ENCODE measurements around the gene CFAP74. TPM values are rescaled to one million over a fixed set of nuclear protein-coding genes. Genes with fewer than 3 reads are reported as not detected.

Gene CFAP74
- total RNA-seq, 1 experiment from 2014 or later = not detected

DNA sequence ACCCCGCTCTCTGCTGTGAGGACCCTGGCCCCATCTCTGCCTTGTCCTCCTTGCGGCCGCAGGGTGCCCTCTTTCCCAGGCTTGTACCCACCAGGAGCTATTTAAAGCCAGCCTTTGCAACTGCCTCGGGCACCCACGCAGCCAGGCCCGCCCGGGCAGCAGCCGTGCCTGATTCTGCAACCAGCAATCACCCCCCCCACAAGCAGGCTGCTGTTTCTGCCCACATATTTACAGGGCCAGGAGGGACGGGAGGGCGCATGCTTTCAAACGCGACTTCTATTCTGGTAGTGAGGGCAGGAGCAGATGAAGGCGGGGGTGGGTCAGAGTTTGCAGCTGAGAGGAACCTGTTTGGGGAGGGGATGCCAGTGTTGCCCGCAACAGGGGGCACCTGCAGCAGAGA is 29.2 kb upstream of the CFAP74 start:
- DNase-seq = no peak
- intact Hi-C loops (cut with micrococcal nuclease; ENCODE audit: unreplicated experiment) = no loop called here
- Mint-ChIP-seq H3K27ac (ENCODE audit: unreplicated experiment) (no peak overlapping the region), H3K36me3 (ENCODE audit: insufficient read depth, unreplicated experiment) (no peaks in the 10 kb centered on the region), H3K4me3 (ENCODE audit: low read depth, unreplicated experiment) (no peak overlapping the region), H3K4me1 (ENCODE audit: low read depth, unreplicated experiment) (no peaks in the 10 kb centered on the region), H3K27me3 (ENCODE audit: unreplicated experiment) (peaks cover 35% of the 10 kb centered on the region), H3K9me3 (ENCODE audit: low read depth, unreplicated experiment) (no peaks in the 10 kb centered on the region)
- TF ChIP-seq, protein P1, sequence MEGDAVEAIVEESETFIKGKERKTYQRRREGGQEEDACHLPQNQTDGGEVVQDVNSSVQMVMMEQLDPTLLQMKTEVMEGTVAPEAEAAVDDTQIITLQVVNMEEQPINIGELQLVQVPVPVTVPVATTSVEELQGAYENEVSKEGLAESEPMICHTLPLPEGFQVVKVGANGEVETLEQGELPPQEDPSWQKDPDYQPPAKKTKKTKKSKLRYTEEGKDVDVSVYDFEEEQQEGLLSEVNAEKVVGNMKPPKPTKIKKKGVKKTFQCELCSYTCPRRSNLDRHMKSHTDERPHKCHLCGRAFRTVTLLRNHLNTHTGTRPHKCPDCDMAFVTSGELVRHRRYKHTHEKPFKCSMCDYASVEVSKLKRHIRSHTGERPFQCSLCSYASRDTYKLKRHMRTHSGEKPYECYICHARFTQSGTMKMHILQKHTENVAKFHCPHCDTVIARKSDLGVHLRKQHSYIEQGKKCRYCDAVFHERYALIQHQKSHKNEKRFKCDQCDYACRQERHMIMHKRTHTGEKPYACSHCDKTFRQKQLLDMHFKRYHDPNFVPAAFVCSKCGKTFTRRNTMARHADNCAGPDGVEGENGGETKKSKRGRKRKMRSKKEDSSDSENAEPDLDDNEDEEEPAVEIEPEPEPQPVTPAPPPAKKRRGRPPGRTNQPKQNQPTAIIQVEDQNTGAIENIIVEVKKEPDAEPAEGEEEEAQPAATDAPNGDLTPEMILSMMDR (IDR thresholded peaks at IDR 0.05; ENCODE audit: unreplicated experiment) = no peak
- BruUV-seq (replicated peaks) = no TSS peak
- CTCF ChIA-PET = interaction anchor here (0.6 kb wide), 2 partner anchors 12 to 759 kb away, joined by 3 read pairs; partner anchors contain the start of gene UBE2J2

DNA sequence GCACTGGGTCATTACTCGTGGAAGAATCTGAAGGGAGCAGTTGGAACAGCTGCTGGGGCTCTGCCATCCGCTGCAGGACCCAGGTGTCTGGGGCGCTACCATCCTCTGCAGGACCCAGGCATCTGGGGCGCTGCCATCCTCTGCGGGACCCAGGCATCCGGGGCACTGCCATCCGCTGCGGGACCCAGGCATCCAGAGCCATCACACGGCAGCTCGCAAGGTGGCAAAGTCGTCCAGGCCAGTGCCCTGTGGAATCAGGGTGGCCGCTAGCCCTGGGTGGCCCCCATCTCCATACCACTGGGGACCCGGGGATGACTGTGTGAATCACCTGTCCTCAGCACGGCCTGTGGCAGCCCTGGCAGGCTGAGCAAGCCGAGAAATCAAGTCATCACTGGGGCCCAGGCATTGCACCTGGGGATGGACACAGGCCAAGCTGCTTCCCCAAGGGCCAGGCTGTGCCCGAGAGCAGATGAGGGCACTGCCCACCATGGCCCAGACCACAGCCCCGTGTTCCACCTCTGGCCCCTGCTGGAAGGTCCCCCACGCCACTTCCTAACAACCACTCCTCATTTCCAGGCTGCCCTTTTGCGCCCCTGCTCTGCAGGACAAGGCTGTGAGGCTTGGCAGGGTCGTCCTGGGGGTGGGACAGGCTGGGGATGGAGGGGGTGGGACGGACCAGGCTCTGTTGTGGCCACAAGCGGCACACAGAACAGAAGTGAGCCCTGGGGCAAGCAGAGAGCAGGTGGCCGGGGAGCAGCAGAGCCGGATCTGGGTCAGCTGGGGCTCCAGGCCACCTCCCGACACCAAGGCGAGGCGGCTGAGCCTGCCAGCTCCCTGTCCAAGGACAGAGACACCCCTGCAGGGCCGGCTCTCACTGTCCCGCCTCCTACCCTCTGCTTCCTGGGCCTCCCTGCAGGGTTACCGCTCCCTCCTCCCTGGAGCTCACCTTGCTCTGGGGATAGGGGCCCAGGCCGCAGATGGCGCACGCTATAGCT is 28.3 kb upstream of the CFAP74 start:
- Mint-ChIP-seq H3K9me3 (ENCODE audit: low read depth, unreplicated experiment) (no peaks in the 10 kb centered on the region), H3K4me1 (ENCODE audit: low read depth, unreplicated experiment) (no peaks in the 10 kb centered on the region), H3K36me3 (ENCODE audit: insufficient read depth, unreplicated experiment) (no peaks in the 10 kb centered on the region), H3K27ac (ENCODE audit: unreplicated experiment) (no peak overlapping the region), H3K4me3 (ENCODE audit: low read depth, unreplicated experiment) (no peak overlapping the region), H3K27me3 (ENCODE audit: unreplicated experiment) (peaks cover 35% of the 10 kb centered on the region)
- TF ChIP-seq, protein P1 (IDR thresholded peaks at IDR 0.05; ENCODE audit: unreplicated experiment) = no peak
- CTCF ChIA-PET = interaction anchor here (0.6 kb wide), 2 partner anchors 13 to 758 kb away, joined by 3 read pairs; partner anchors contain the start of gene UBE2J2
- DNase-seq = no peak
- intact Hi-C loops (cut with micrococcal nuclease; ENCODE audit: unreplicated experiment) = no loop called here
- BruUV-seq (replicated peaks) = no TSS peak

DNA sequence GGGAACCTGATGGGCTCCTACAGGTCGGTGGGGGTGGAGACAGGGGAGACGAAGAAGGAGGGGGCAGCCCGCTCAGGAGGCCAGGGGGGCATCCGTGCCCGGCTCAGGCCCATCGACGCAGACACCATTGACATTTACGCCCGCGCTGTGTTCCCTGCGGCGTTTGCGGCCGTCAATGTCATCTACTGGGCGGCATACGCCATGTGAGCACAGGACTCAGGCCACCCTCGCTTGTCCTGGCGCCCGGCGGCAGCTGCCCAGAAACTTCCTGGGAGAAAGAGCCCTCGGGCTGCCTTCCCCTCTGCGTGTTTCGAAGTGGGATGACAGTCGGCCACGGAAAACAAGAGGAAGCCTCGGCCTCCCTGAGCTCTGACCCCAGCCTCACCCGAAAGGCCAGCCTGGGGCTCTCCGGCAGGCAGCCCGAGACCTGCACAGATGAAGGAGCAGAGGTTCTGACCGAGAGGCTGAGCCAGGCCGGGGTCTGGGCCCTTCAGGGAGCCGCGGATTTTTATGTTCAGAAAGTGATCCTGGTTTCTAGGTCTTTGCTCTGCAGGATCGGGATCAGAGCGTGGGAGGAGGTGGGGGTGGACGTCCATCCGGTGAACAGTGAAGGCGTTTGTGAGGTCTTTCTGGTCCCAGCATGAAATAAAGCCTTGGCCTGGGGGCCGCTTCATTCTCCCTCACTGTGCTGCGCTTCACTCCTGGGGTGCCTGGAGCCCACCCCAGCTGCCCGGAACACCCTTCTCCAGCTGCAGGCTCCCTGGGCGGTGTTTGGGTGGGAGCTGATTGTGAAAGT is 26.7 kb upstream of the CFAP74 start:
- H3K9me3 Mint-ChIP-seq (ENCODE audit: low read depth, unreplicated experiment) = no peaks in the 10 kb centered on the region
- CTCF ChIA-PET = no interaction called here
- no peak overlapping the region for H3K27ac Mint-ChIP-seq (ENCODE audit: unreplicated experiment)
- peaks cover 35% of the 10 kb centered on the region for H3K27me3 Mint-ChIP-seq (ENCODE audit: unreplicated experiment)
- no TSS peak for BruUV-seq (replicated peaks)
- TF ChIP-seq, protein P1 (IDR thresholded peaks at IDR 0.05; ENCODE audit: unreplicated experiment) = no peak
- intact Hi-C loops (cut with micrococcal nuclease; ENCODE audit: unreplicated experiment) = no loop called here
- DNase-seq = no peak
- H3K4me1 Mint-ChIP-seq (ENCODE audit: low read depth, unreplicated experiment) = no peaks in the 10 kb centered on the region
- H3K4me3 Mint-ChIP-seq (ENCODE audit: low read depth, unreplicated experiment) = no peak overlapping the region
- no peaks in the 10 kb centered on the region for H3K36me3 Mint-ChIP-seq (ENCODE audit: insufficient read depth, unreplicated experiment)

DNA sequence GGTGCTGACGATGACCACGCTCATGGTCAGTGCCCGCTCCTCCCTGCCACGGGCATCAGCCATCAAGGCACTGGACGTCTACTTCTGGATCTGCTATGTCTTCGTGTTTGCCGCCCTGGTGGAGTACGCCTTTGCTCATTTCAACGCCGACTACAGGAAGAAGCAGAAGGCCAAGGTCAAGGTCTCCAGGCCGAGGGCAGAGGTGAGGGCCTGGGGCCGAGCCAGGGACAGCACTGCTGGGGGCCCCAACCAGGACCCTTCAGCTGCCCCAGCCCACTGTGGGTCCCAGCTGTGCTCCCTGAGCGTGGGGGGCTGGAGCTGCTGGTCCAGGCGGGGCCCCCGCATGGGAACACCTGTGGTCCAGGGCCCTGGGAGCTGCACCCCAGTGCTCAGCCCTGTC is 26.0 kb upstream of the CFAP74 start:
- BruUV-seq (replicated peaks) = no TSS peak
- H3K27me3 Mint-ChIP-seq (ENCODE audit: unreplicated experiment) = peaks cover 35% of the 10 kb centered on the region
- TF ChIP-seq, protein P1 (IDR thresholded peaks at IDR 0.05; ENCODE audit: unreplicated experiment) = no peak
- H3K4me1 Mint-ChIP-seq (ENCODE audit: low read depth, unreplicated experiment) = no peaks in the 10 kb centered on the region
- no peak for DNase-seq
- no peaks in the 10 kb centered on the region for H3K9me3 Mint-ChIP-seq (ENCODE audit: low read depth, unreplicated experiment)
- no peaks in the 10 kb centered on the region for H3K36me3 Mint-ChIP-seq (ENCODE audit: insufficient read depth, unreplicated experiment)
- CTCF ChIA-PET = no interaction called here
- intact Hi-C loops (cut with micrococcal nuclease; ENCODE audit: unreplicated experiment) = no loop called here
- H3K27ac Mint-ChIP-seq (ENCODE audit: unreplicated experiment) = no peak overlapping the region
- no peak overlapping the region for H3K4me3 Mint-ChIP-seq (ENCODE audit: low read depth, unreplicated experiment)

Measured in Calu3 (cell line).